SKM-1 (cell line): ENCODE results near the gene DHX9.

Source experiments
- DNase-seq: peaks from one replicate; lab custom pipeline; 2025; ENCODE audit not compliant: unreplicated experiment; lab: John Stamatoyannopoulos, UW

Gene DHX9

GRCh38 chr1:182839209-182840066 lies at the start of gene DHX9:
TSS of gene DHX9 (plus strand) at chr1:182839347. CDS start at chr1:182842567, 3,220 bp downstream.
- peak; percentile 96 for DNase-seq

- DNase-seq = no peak
Observed at GRCh38 chr1:182791281-182792179, 47.6 kb upstream of the DHX9 start.

DNA sequence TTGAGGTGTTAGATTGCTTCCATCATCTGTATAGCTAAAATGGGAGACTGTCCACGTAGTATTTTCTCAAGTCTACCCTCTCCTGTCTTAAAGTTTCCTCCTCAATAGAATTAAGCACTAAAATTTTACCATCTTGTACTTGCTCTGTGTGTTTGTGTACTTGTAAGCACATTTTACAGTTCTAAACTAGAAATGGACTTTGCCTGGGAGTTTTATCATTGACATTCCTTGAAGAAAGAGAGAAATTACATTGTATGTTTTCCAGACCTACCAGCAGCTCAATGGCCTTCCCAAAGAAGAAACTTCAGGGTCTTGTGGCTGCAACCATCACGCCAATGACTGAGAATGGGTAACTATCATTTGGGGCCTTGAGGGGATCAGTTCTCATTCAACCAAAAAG lies 45.1 kb upstream of the DHX9 start:
- no peak for DNase-seq

- DNase-seq = no peak
Observed at GRCh38 chr1:182794676-182795201, 44.4 kb upstream of the DHX9 start.

GRCh38 chr1:182795563-182796228 lies 43.5 kb upstream of the DHX9 start:
- DNase-seq = peak; percentile 95

- no peak for DNase-seq
Observed at GRCh38 chr1:182802006-182802803, 36.9 kb upstream of the DHX9 start.

GRCh38 chr1:182803846-182804245 lies 35.3 kb upstream of the DHX9 start:
- DNase-seq = no peak

DNA sequence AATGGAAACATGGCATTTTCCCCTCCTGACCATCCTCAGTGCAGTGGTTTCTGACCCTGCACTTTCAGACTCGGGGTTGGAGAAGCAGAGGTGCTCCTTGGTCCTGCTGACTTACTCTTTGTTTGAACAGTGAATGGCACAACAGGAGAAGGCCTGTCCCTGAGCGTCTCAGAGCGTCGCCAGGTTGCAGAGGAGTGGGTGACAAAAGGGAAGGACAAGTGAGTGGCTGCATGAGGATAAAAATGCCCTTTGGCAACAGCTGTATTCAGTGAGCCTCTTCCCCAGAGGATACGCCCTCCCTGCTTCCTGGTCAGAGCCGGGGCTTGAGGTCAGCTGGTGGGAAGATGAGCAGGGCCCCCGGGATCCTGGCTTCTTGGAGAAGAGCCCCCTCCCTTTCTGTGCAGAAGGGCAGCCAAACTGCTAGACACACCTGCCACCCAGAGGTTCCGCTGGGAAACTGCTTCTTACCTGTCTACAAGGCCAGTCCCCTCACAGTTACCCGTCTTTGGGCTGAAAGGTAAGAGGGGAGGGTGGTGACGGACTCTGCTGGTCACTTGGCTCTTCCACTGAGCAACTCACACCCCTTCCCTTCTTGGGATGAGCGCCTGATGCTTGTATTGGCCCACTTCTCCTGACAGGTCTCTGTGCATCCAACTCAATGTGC lies 33.0 kb upstream of the DHX9 start:
- no peak for DNase-seq

DNA sequence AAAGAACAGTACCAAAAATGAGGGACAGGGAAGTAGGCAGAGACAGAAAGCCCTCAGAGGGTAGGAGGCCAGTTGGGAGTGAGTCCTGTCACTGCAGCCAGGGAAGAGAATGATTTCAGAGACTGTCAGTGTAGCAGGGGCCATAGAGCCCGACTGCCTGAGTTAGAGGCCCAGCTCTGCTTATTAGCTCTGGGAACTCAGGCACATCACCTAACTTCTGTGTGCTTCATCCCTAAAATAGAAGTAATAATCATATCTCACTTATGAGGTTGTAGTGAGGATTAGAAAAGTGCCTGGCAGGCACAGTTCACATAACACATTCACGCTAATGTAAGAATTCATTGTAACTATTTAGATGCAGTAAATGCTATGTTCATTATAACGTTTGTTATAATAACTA lies 31.2 kb upstream of the DHX9 start:
- DNase-seq = no peak

GRCh38 chr1:182809414-182809957 lies 29.7 kb upstream of the DHX9 start:
- DNase-seq = no peak

- no peak for DNase-seq
Observed at GRCh38 chr1:182811975-182812722, 27.0 kb upstream of the DHX9 start.

GRCh38 chr1:182816863-182817262 lies 22.3 kb upstream of the DHX9 start:
- DNase-seq = no peak

GRCh38 chr1:182817802-182818201 lies 21.3 kb upstream of the DHX9 start:
- DNase-seq = no peak

- no peak for DNase-seq
Observed at GRCh38 chr1:182823220-182823619, 15.9 kb upstream of the DHX9 start.

- DNase-seq = no peak
Observed at GRCh38 chr1:182826892-182827291, 12.3 kb upstream of the DHX9 start.

GRCh38 chr1:182829285-182829932 lies 9.7 kb upstream of the DHX9 start:
- DNase-seq = peak; percentile 11

DNA sequence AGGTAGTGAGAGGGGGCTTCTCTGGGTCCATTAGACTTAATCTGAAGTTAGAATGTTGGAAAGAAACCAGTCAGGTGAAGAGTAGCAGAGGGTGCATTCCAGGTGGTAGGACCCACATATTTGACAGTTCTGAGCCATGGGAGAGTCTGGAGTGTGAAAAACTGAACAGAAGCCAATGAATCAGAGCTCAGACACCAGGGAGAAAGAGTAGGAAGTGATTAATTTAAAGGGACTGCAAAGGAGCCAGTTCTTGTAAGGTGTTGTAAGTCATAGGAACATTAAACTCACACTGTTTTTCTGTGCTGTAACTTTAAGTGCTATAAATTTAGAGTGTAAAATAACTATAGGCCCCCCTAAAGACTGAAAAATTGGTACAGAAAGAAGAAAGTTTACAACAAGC lies 5.9 kb upstream of the DHX9 start:
- DNase-seq = no peak

DNA sequence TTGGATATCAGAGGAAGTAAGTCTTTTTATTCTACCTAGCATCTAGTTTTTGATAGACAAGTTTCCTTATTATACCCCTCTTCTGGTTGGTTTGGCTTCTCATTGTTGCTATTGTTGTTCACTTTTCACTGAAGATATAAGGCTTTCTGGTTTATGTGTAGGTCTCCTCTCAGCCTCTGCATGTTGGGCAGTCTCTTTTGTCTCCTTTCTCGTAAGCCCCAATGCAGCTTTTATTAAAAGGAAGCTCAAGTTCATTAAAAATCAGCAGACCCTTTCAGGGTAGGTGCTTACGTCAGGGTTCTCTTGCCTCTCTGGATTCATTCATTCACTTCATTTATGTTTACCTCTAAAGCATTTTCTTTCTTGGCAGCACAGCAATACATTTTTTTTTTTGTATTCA lies 4.8 kb upstream of the DHX9 start:
- no peak for DNase-seq
